ENCODE data around the gene TSPAN9.

TSPAN9 gene

GRCh38 chr12:3099146-3099545, 22.0 kb downstream of the TSPAN9 start:
- Mint-ChIP-seq H3K36me3 (ENCODE audit: low read depth) (peaks cover 47% of the 10 kb centered on the region), H3K9me3 (peaks cover 42% of the 10 kb centered on the region), H3K27ac (no peak overlapping the region), H3K27me3 (ENCODE audit: low read depth, poor library complexity) (no peaks in the 10 kb centered on the region), H3K4me1 (peaks cover 65% of the 10 kb centered on the region), H3K4me3 (no peak overlapping the region)
- TF ChIP-seq CTCF (IDR thresholded peaks at IDR 0.05): no peak
- DNase-seq: no peak

- no peak overlapping the region for H3K4me3 Mint-ChIP-seq
- H3K4me1 Mint-ChIP-seq: peaks cover 85% of the 10 kb centered on the region
- peaks cover 42% of the 10 kb centered on the region for H3K36me3 Mint-ChIP-seq (ENCODE audit: low read depth)
- no peak for TF ChIP-seq CTCF (IDR thresholded peaks at IDR 0.05)
- peaks cover 36% of the 10 kb centered on the region for H3K9me3 Mint-ChIP-seq
- H3K27me3 Mint-ChIP-seq (ENCODE audit: low read depth, poor library complexity): no peaks in the 10 kb centered on the region
- no peak for DNase-seq
- H3K27ac Mint-ChIP-seq: peak overlapping the region; percentile 27
Observed at GRCh38 chr12:3101309-3102024, 24.3 kb downstream of the TSPAN9 start.

- peaks cover 27% of the 10 kb centered on the region for H3K36me3 Mint-ChIP-seq (ENCODE audit: low read depth)
- TF ChIP-seq CTCF (IDR thresholded peaks at IDR 0.05): no peak
- no peak overlapping the region for H3K4me3 Mint-ChIP-seq
- no peak for DNase-seq
- peaks cover 85% of the 10 kb centered on the region for H3K4me1 Mint-ChIP-seq
- H3K27me3 Mint-ChIP-seq (ENCODE audit: low read depth, poor library complexity): no peaks in the 10 kb centered on the region
- peaks cover 22% of the 10 kb centered on the region for H3K9me3 Mint-ChIP-seq
- no peak overlapping the region for H3K27ac Mint-ChIP-seq
Observed at GRCh38 chr12:3102771-3103410, 25.7 kb downstream of the TSPAN9 start.

- no peak for TF ChIP-seq CTCF (IDR thresholded peaks at IDR 0.05)
- Mint-ChIP-seq H3K9me3 (peaks cover 13% of the 10 kb centered on the region), H3K4me1 (peaks cover 85% of the 10 kb centered on the region), H3K4me3 (no peak overlapping the region), H3K36me3 (ENCODE audit: low read depth) (peaks cover 18% of the 10 kb centered on the region), H3K27ac (peak overlapping the region; percentile 97), H3K27me3 (ENCODE audit: low read depth, poor library complexity) (no peaks in the 10 kb centered on the region)
- no peak for DNase-seq
Observed at GRCh38 chr12:3103806-3104205, 26.6 kb downstream of the TSPAN9 start.

- H3K36me3 Mint-ChIP-seq (ENCODE audit: low read depth): peaks cover under 1% of the 10 kb centered on the region
- no peaks in the 10 kb centered on the region for H3K27me3 Mint-ChIP-seq (ENCODE audit: low read depth, poor library complexity)
- H3K4me3 Mint-ChIP-seq: peak overlapping the region; percentile 5
- peak overlapping the region; percentile 45 for H3K27ac Mint-ChIP-seq
- TF ChIP-seq CTCF (IDR thresholded peaks at IDR 0.05): no peak
- H3K4me1 Mint-ChIP-seq: peaks cover 88% of the 10 kb centered on the region
- no peak for DNase-seq
- H3K9me3 Mint-ChIP-seq: no peaks in the 10 kb centered on the region
Observed at GRCh38 chr12:3105690-3106479, 28.7 kb downstream of the TSPAN9 start.
